SU-DHL-6 (cell line): ENCODE data around the gene TMEM167A.

Experiments used
- H2AFZ ChIP-seq: fragments of 200-600 bp; sonication (generic); 2 replicates; pipeline ENCODE4 v1.6.1; 2014; ENCODE audit warnings: low read depth, mild to moderate bottlenecking, moderate library complexity, mixed read lengths, antibody characterized with exemption, low read length; ENCODE audit not compliant: severe bottlenecking
- H3F3A ChIP-seq: fragments of 200-600 bp; shearing (Covaris generic); 2 replicates; pipeline ENCODE4 v1.6.0; 2016; ENCODE audit warnings: antibody characterized with exemption, mild to moderate bottlenecking; ENCODE audit not compliant: insufficient read depth
- H3K27ac ChIP-seq: fragments of 200-600 bp; sonication (generic); 2 replicates; pipeline ENCODE4 v1.5.1; 2016; ENCODE audit warnings: low read depth, mild to moderate bottlenecking, low read length, moderate library complexity, mixed read lengths
- H3K27me3 ChIP-seq: fragments of 200-600 bp; sonication (generic), shearing (Covaris generic); 2 replicates; pipeline ENCODE4 v1.6.0; 2014; ENCODE audit warnings: mild to moderate bottlenecking, low read length
- H3K36me3 ChIP-seq: fragments of 200-600 bp; sonication (generic); 2 replicates; pipeline ENCODE4 v1.6.1; 2014; ENCODE audit warnings: mild to moderate bottlenecking, low read length, mixed read lengths
- H3K4me2 ChIP-seq: fragments of 300-600, 200-600 bp; shearing (Covaris generic), sonication (generic); 2 replicates; pipeline ENCODE4 v1.6.0; 2014; ENCODE audit warnings: low read length, low read depth, mild to moderate bottlenecking; ENCODE audit not compliant: poor library complexity, severe bottlenecking
- H3K4me3 ChIP-seq: fragments of 200-600 bp; sonication (generic); 2 replicates; pipeline ENCODE4 v1.5.1; 2014; ENCODE audit warnings: antibody characterized with exemption, low read length, mild to moderate bottlenecking, mixed read lengths; ENCODE audit not compliant: insufficient read depth, poor library complexity, severe bottlenecking
- H3K79me2 ChIP-seq: fragments of 200-600 bp; sonication (generic); 2 replicates; pipeline ENCODE4 v1.6.1; 2014; ENCODE audit warnings: mild to moderate bottlenecking, low read length, moderate library complexity; ENCODE audit not compliant: insufficient read depth
- H3K9ac ChIP-seq: fragments of 200-600 bp; sonication (generic); 2 replicates; pipeline ENCODE4 v1.7.0; 2014; ENCODE audit warnings: mild to moderate bottlenecking, low read length
- H3K9me2 ChIP-seq: fragments of 200-600 bp; sonication (generic); replicated peaks from 2 replicates; pipeline ENCODE4 v1.6.1; 2014; ENCODE audit warnings: low read length; ENCODE audit not compliant: insufficient read depth
- H3K9me3 ChIP-seq: fragments of 200-600 bp; sonication (generic); 2 replicates; pipeline ENCODE4 v1.6.1; 2014; ENCODE audit warnings: low read length, mixed read lengths; ENCODE audit not compliant: insufficient read depth
- H4K20me1 ChIP-seq: fragments of 200-600 bp; sonication (generic); 2 replicates; pipeline ENCODE4 v1.6.1; 2014; ENCODE audit warnings: low read depth, mild to moderate bottlenecking, antibody characterized with exemption, low read length, moderate library complexity, mixed read lengths
- CTCF ChIP-seq: fragments of 200-600 bp; sonication (generic); IDR thresholded peaks from one replicate; pipeline ENCODE4 v1.5.1; 2017; ENCODE audit warnings: antibody characterized with exemption, mild to moderate bottlenecking, low read length, moderate library complexity; ENCODE audit not compliant: insufficient read depth, poor library complexity, severe bottlenecking
- EZH2phosphoT487 ChIP-seq: fragments of 200-600 bp; sonication (generic), shearing (Covaris generic); conservative IDR thresholded peaks from 2 replicates; pipeline ENCODE4 v1.6.1; 2018; ENCODE audit warnings: mild to moderate bottlenecking, antibody characterized with exemption, low read length, moderate library complexity, mixed read lengths

Gene TMEM167A

GRCh38 chr5:83055166-83055565 is 22.0 kb downstream of the TMEM167A start:
- no peak overlapping the region for H3K4me2 ChIP-seq
- H3K9me2 ChIP-seq: no peaks in the 10 kb centered on the region
- no peaks in the 10 kb centered on the region for H3K27me3 ChIP-seq
- no peak overlapping the region for H3K27ac ChIP-seq
- H2AFZ ChIP-seq: no peak overlapping the region
- H3F3A ChIP-seq: no peaks in the 10 kb centered on the region
- H3K4me3 ChIP-seq: no peak overlapping the region
- peaks cover 8% of the 10 kb centered on the region; the same call in 1 of the 2 replicates for H3K79me2 ChIP-seq
- TF ChIP-seq EZH2phosphoT487 (no peak), CTCF (no peak)
- H4K20me1 ChIP-seq: no peaks in the 10 kb centered on the region
- peaks cover 21% of the 10 kb centered on the region; the same call in 1 of the 2 replicates for H3K36me3 ChIP-seq
- H3K9me3 ChIP-seq: no peaks in the 10 kb centered on the region
- H3K9ac ChIP-seq: no peak overlapping the region

DNA sequence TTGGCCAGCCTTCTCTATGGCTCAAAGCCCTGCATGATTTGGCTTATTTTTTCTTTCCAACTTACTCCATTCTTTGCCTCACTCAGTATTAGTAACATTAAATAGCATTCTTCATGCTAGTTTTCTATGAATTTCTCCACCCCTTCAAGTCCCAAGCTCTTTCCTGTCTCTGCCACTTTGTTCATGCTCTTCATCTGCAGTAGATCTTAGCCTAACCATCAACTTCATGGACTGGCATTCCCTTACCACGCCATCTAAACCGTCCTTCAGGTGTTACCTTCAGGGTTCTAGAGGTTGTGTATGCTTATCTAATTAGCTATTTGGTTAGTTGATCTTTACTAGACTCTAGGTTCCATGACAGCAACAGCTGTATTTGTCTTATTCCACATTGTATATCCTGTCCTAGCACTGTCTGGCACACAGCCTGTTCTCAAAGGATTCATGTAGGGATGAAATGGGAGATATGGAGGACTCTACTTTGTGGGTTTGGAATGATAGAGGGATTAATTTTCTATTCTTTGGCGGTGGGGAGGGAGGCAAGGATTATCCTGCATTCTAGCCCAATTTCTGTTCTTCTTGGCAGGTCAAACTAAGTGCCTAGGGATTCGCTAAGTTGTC is 26.4 kb downstream of the TMEM167A start:
- Histone ChIP-seq H3K9me2 (no peaks in the 10 kb centered on the region), H3K36me3 (peaks cover 10% of the 10 kb centered on the region; the same call in 1 of the 2 replicates)

GRCh38 chr5:83049370-83049885 is 27.8 kb downstream of the TMEM167A start:
- H3K4me3 ChIP-seq: no peak overlapping the region
- no peaks in the 10 kb centered on the region for H3K9me3 ChIP-seq
- peaks cover 3% of the 10 kb centered on the region; the same call in 1 of the 2 replicates for H3K36me3 ChIP-seq
- no peak overlapping the region for H3K4me2 ChIP-seq
- no peaks in the 10 kb centered on the region for H3K27me3 ChIP-seq
- TF ChIP-seq EZH2phosphoT487 (no peak), CTCF (no peak)
- H3F3A ChIP-seq: no peaks in the 10 kb centered on the region
- no peaks in the 10 kb centered on the region for H3K9me2 ChIP-seq
- no peak overlapping the region for H3K9ac ChIP-seq
- H4K20me1 ChIP-seq: no peaks in the 10 kb centered on the region
- H3K79me2 ChIP-seq: no peaks in the 10 kb centered on the region
- H3K27ac ChIP-seq: no peak overlapping the region
- H2AFZ ChIP-seq: no peak overlapping the region

More for the DNA sequence above, 26.4 kb downstream of the TMEM167A start:
- H3K27ac ChIP-seq: no peak overlapping the region
- H4K20me1 ChIP-seq: no peaks in the 10 kb centered on the region
- no peak overlapping the region for H2AFZ ChIP-seq
- peaks cover 3% of the 10 kb centered on the region; the same call in 1 of the 2 replicates for H3K79me2 ChIP-seq
- H3K9ac ChIP-seq: no peak overlapping the region
- H3F3A ChIP-seq: no peaks in the 10 kb centered on the region
- TF ChIP-seq CTCF (no peak), EZH2phosphoT487 (no peak)
- no peaks in the 10 kb centered on the region for H3K27me3 ChIP-seq
- no peaks in the 10 kb centered on the region for H3K9me3 ChIP-seq
- no peak overlapping the region for H3K4me3 ChIP-seq
- H3K4me2 ChIP-seq: no peak overlapping the region
